Measurements from ENCODE around the gene CARD9. TPM values are rescaled to one million over a fixed set of nuclear protein-coding genes. Genes with fewer than 3 reads are reported as not detected.
A peak's percentile ranks its signal among the peaks of the same experiment; 100 is the strongest.

The CARD9 gene
- total RNA-seq, 1 donor from 2014 or later = 1.2 TPM

GRCh38 chr9:136375096-136375495 lies 1.6 kb upstream of the CARD9 start:
- Histone ChIP-seq H3K4me3 (no peak overlapping the region), H3K4me1 (peaks cover 13% of the 10 kb centered on the region), H3K9me3 (replicated peaks) (no peaks in the 10 kb centered on the region), H3K27me3 (ENCODE audit: low read depth) (no peaks in the 10 kb centered on the region), H3K36me3 (peaks cover 8% of the 10 kb centered on the region), H3K27ac (replicated peaks) (no peak overlapping the region)
- no peak for DNase-seq
- TF ChIP-seq CTCF (IDR thresholded peaks at IDR 0.05; ENCODE audit: borderline replicate concordance) = no peak
- intact Hi-C loops (cut with micrococcal nuclease) = no loop called here

- intact Hi-C loops (cut with micrococcal nuclease) = no loop called here
- H3K4me3 ChIP-seq = no peak overlapping the region
- no peak for TF ChIP-seq CTCF (IDR thresholded peaks at IDR 0.05; ENCODE audit: borderline replicate concordance)
- H3K27me3 ChIP-seq (ENCODE audit: low read depth) = no peaks in the 10 kb centered on the region
- no peak for DNase-seq
- peaks cover 11% of the 10 kb centered on the region for H3K4me1 ChIP-seq
- no peaks in the 10 kb centered on the region for H3K36me3 ChIP-seq
- H3K27ac ChIP-seq (replicated peaks) = no peak overlapping the region
- H3K9me3 ChIP-seq (replicated peaks) = no peaks in the 10 kb centered on the region
These were observed 710 bp upstream of the CARD9 start for GRCh38 chr9:136374183-136374575.

DNA sequence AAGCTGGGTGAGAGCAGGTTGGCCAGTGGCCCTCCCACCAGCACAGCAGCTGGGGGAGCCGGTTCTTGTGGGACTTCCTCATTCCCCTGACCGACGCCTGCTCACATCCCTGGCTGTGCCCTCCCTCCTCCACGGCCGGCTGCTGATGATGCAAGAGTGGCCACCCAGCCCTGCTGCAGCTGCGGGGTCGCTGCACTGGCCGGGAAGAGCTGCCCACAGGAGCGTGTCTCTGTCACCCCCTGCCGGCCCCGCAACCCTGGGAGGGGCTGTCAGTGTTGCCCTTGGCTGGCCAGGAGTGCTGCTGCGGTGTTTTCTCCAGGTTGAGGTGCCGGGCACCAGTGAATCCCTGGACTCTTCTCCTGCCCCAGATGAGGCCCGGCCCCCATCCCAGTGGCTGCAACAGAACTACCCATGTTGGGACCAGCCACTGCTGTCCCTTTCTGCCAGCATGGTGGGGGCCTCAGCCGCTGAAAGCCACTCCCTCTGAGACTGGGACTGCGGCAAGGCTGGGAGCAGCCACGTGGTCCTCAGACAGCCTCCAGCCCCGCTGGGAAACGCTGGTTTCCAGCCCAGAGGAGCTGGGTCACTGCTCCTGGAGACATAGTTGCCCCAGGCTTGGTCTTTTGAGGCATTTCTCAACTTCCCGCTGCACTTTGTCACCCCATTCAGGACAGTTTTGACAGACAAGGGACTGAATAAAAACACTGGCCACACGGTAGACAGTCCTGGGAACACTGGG lies 739 bp downstream of the CARD9 start:
- no peak for TF ChIP-seq CTCF (IDR thresholded peaks at IDR 0.05; ENCODE audit: borderline replicate concordance)
- H3K9me3 ChIP-seq (replicated peaks) = no peaks in the 10 kb centered on the region
- peak overlapping the region; percentile 44 for H3K4me3 ChIP-seq
- H3K4me1 ChIP-seq = no peaks in the 10 kb centered on the region
- H3K27ac ChIP-seq (replicated peaks) = no peak overlapping the region
- no peaks in the 10 kb centered on the region for H3K36me3 ChIP-seq
- DNase-seq = peak; percentile 67
- intact Hi-C loops (cut with micrococcal nuclease) = no loop called here
- no peaks in the 10 kb centered on the region for H3K27me3 ChIP-seq (ENCODE audit: low read depth)

- TF ChIP-seq CTCF (IDR thresholded peaks at IDR 0.05; ENCODE audit: borderline replicate concordance) = no peak
- no peaks in the 10 kb centered on the region for H3K9me3 ChIP-seq (replicated peaks)
- H3K4me1 ChIP-seq = no peaks in the 10 kb centered on the region
- no peak overlapping the region for H3K4me3 ChIP-seq
- no peaks in the 10 kb centered on the region for H3K36me3 ChIP-seq
- intact Hi-C loops (cut with micrococcal nuclease) = no loop called here
- DNase-seq = no peak
- no peak overlapping the region for H3K27ac ChIP-seq (replicated peaks)
- no peaks in the 10 kb centered on the region for H3K27me3 ChIP-seq (ENCODE audit: low read depth)
These were observed 1.5 kb downstream of the CARD9 start for GRCh38 chr9:136372006-136372405.

- intact Hi-C loops (cut with micrococcal nuclease) = no loop called here
- Histone ChIP-seq H3K4me3 (no peak overlapping the region), H3K36me3 (no peaks in the 10 kb centered on the region), H3K9me3 (replicated peaks) (no peaks in the 10 kb centered on the region), H3K27me3 (ENCODE audit: low read depth) (no peaks in the 10 kb centered on the region), H3K4me1 (no peaks in the 10 kb centered on the region), H3K27ac (replicated peaks) (no peak overlapping the region)
- TF ChIP-seq CTCF (IDR thresholded peaks at IDR 0.05; ENCODE audit: borderline replicate concordance) = no peak
- no peak for DNase-seq
These were observed 2.0 kb downstream of the CARD9 start for GRCh38 chr9:136371533-136371880.

All from left ventricle myocardium inferior (tissue), 1 donor.